Gastrocnemius medialis (tissue), 4 donors: ENCODE results near the gene RPL9.

Experiments
- CTCF ChIP-seq, 5 experiments: fragments of 450-650 bp in 3 of 5; fragments of 200-600 bp in 2 of 5; sonication (generic) in 2 of 5; IDR thresholded peaks in 4 of 5; conservative IDR thresholded peaks in 1 of 5; 1 replicate in 4 of 5; 2 replicates in 1 of 5; pipeline ENCODE4 v1.5.1; 2016 to 2019; ENCODE audit warnings: antibody characterized with exemption in 5 of 5, mild to moderate bottlenecking in 3 of 5, moderate library complexity in 3 of 5
- POLR2A ChIP-seq, 2 donors: fragments of 450-650 bp; IDR thresholded peaks; one replicate each; pipeline ENCODE4 v1.6.1; 2017; ENCODE audit warnings: antibody characterized with exemption in 2 of 2, mild to moderate bottlenecking in 2 of 2, moderate library complexity in 2 of 2

DNA sequence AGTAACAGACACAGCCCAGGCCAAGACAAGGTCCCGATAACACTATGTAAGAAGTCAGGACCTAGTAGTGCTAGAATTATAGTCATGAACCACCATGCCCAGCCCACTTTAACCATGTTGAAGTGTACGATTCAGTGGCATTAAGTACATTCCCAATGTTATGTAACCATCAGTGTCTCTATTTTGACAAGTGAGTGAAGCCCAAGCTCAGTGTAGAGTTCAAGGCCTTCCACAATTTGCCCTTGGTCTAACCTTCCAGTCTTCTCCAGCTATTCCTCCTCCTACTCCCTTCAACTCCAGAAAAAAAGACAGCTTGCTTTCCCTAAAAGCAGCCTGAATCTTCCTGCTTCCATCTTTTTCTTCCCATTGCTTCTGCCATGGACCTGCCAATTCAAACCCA is 31.6 kb upstream of the RPL9 start:
- no peak for TF ChIP-seq CTCF (IDR thresholded peaks at IDR 0.05 in 4 of 5, conservative IDR thresholded peaks at IDR 0.05 in 1 of 5)
- no peak for TF ChIP-seq POLR2A (IDR thresholded peaks at IDR 0.05)
